Fibroblast of lung (primary cell): ENCODE data around the gene HDAC4. TPM values are rescaled to one million over a fixed set of nuclear protein-coding genes. Genes with fewer than 3 reads are reported as not detected.

Experiments
- DNase-seq, 2 donors: peaks; one replicate each; pipeline versions ENCODE4 v3.0.0 to v3.0.0-alpha.2; 2010; ENCODE audit warnings: low read depth in 2 of 2
- H2AFZ ChIP-seq: 2 replicates; pipeline ENCODE4 v1.5.1; 2012; ENCODE audit warnings: low read length, control low read depth, inconsistent platforms
- H3K27ac ChIP-seq: 2 replicates; pipeline ENCODE4 v1.5.1; 2011; ENCODE audit warnings: low read length, control low read depth; ENCODE audit not compliant: insufficient read depth
- H3K27me3 ChIP-seq: 2 replicates; pipeline ENCODE4 v1.5.1; 2011; ENCODE audit warnings: mild to moderate bottlenecking, low read length; ENCODE audit not compliant: control insufficient read depth, insufficient read depth
- H3K36me3 ChIP-seq: 2 replicates; pipeline ENCODE4 v1.5.1; 2011; ENCODE audit warnings: low read length; ENCODE audit not compliant: control insufficient read depth, insufficient read depth
- H3K4me1 ChIP-seq: 2 replicates; pipeline ENCODE4 v1.5.1; 2011; ENCODE audit warnings: low read length; ENCODE audit not compliant: control insufficient read depth, insufficient read depth; ENCODE audit errors: extremely low read depth
- H3K4me2 ChIP-seq: 2 replicates; pipeline ENCODE4 v1.5.1; 2011; ENCODE audit warnings: low read length, control low read depth; ENCODE audit not compliant: insufficient read depth; ENCODE audit errors: extremely low read depth
- H3K4me3 ChIP-seq, 4 experiments: fragments of 200-600 bp in 1 of 4; sonication (generic) in 1 of 4; replicated peaks in 1 of 4; 2 replicates each; pipeline ENCODE4 v1.5.1; 2011 to 2016; ENCODE audit warnings: low read length in 4 of 4, low read depth in 3 of 4, mild to moderate bottlenecking in 3 of 4, control low read depth in 2 of 4, inconsistent platforms in 1 of 4, mixed read lengths in 1 of 4; ENCODE audit not compliant: insufficient read depth in 1 of 4; ENCODE audit errors: control extremely low read depth in 1 of 4
- H3K79me2 ChIP-seq: 2 replicates; pipeline ENCODE4 v1.5.1; 2012; ENCODE audit warnings: mild to moderate bottlenecking, low read length, inconsistent platforms; ENCODE audit not compliant: control insufficient read depth, insufficient read depth
- H3K9ac ChIP-seq: 2 replicates; pipeline ENCODE4 v1.5.1; 2011; ENCODE audit warnings: mild to moderate bottlenecking, low read length, control low read depth; ENCODE audit not compliant: insufficient read depth
- H3K9me3 ChIP-seq: 2 replicates; pipeline ENCODE4 v1.5.1; 2012; ENCODE audit warnings: low read depth, low read length; ENCODE audit not compliant: control insufficient read depth, insufficient read depth
- H4K20me1 ChIP-seq: 2 replicates; pipeline ENCODE4 v1.5.1; 2011; ENCODE audit warnings: low read length; ENCODE audit not compliant: control insufficient read depth, insufficient read depth; ENCODE audit errors: extremely low read depth
- EZH2 ChIP-seq: IDR thresholded peaks from 2 replicates; pipeline ENCODE4 v1.5.1; 2012; ENCODE audit warnings: low read length, control low read depth, mild to moderate bottlenecking; ENCODE audit errors: missing control alignments
- polyA plus RNA-seq, 2 donors: library from polyadenylated mRNA; depleted of rRNA in 1 of 2; stranded (reverse) in 1 of 2; unstranded in 1 of 2; fragments of >200 nt; gene quantifications; 2 replicates each; pipeline ENCODE4 v1.2.1, GENCODE V29; 2011 to 2012; ENCODE audit warnings: missing spikeins in 1 of 2
- total RNA-seq: library from RNA; depleted of rRNA; stranded (reverse); fragments of >200 nt; gene quantifications from 2 replicates; pipeline ENCODE4 v1.2.1, GENCODE V29; 2014
- TF ChIP-seq, protein P1 (sequence below), 2 donors: IDR thresholded peaks in 1 of 2; conservative IDR thresholded peaks in 1 of 2; 1 replicate in 1 of 2; 2 replicates in 1 of 2; pipeline ENCODE4 v1.5.1; 2011 to 2012; ENCODE audit warnings: low read length in 2 of 2, control low read depth in 1 of 2, inconsistent platforms in 1 of 2, low read depth in 1 of 2, mild to moderate bottlenecking in 1 of 2

Gene HDAC4
- total and polyA plus RNA-seq, 2 donors (not counting 1 experiment from before 2014, with no cell fraction given), result 7.4 to 19.8 TPM

DNA sequence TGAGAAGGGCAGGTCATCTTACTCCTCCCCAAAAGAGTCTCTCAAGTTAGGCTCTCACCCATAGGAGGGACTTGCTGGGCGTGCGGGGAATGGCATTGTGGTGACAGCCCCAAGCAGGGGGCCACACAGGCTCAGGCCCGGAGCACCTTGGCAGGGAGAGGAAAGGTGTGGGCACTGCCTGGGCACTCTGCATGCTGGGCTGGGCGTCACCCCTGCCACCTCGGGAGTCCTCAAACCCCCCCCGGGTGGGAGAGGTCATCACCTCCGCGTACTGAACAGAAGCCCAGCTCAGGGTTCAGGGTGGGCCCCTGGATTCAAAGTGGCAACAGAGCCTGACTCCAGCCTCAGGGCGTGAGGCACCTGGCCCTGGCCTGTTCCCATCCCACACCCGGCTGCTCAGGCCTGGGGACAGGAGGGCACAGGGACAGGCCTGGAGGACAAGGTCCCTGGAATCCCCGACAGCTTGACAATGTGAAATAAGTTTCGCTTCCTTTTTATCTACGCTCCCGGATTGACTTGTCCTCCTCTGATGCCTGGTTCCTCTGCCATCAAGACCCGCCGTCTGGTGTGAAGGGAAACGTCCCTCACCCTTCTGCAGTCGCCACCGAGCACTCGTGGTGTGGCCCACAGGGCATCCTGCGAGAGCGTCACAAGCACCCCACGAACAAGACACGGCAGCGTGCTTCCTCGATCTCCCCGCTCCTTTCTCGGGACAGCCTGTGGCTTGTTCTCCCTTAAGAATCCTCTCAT, 97.8 kb downstream of the HDAC4 start:
- no peaks in the 10 kb centered on the region for H3K27me3 ChIP-seq
- no peak overlapping the region for H3K4me3 ChIP-seq
- H3K36me3 ChIP-seq, result no peaks in the 10 kb centered on the region
- H2AFZ ChIP-seq, result no peak overlapping the region
- H3K79me2 ChIP-seq, result peaks cover 3% of the 10 kb centered on the region
- DNase-seq, result no peak
- no peaks in the 10 kb centered on the region for H4K20me1 ChIP-seq
- no peaks in the 10 kb centered on the region for H3K9me3 ChIP-seq
- peaks cover 2% of the 10 kb centered on the region for H3K4me1 ChIP-seq
- TF ChIP-seq, protein P1, sequence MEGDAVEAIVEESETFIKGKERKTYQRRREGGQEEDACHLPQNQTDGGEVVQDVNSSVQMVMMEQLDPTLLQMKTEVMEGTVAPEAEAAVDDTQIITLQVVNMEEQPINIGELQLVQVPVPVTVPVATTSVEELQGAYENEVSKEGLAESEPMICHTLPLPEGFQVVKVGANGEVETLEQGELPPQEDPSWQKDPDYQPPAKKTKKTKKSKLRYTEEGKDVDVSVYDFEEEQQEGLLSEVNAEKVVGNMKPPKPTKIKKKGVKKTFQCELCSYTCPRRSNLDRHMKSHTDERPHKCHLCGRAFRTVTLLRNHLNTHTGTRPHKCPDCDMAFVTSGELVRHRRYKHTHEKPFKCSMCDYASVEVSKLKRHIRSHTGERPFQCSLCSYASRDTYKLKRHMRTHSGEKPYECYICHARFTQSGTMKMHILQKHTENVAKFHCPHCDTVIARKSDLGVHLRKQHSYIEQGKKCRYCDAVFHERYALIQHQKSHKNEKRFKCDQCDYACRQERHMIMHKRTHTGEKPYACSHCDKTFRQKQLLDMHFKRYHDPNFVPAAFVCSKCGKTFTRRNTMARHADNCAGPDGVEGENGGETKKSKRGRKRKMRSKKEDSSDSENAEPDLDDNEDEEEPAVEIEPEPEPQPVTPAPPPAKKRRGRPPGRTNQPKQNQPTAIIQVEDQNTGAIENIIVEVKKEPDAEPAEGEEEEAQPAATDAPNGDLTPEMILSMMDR (conservative IDR thresholded peaks at IDR 0.05 in 1 of 2, IDR thresholded peaks at IDR 0.05 in 1 of 2; ENCODE audit: low read depth in 1 of 2, low read length in 2 of 2), result no peak
- TF ChIP-seq EZH2, result no peak
- no peak overlapping the region for H3K4me2 ChIP-seq
- no peak overlapping the region for H3K27ac ChIP-seq
- H3K9ac ChIP-seq, result no peak overlapping the region

DNA sequence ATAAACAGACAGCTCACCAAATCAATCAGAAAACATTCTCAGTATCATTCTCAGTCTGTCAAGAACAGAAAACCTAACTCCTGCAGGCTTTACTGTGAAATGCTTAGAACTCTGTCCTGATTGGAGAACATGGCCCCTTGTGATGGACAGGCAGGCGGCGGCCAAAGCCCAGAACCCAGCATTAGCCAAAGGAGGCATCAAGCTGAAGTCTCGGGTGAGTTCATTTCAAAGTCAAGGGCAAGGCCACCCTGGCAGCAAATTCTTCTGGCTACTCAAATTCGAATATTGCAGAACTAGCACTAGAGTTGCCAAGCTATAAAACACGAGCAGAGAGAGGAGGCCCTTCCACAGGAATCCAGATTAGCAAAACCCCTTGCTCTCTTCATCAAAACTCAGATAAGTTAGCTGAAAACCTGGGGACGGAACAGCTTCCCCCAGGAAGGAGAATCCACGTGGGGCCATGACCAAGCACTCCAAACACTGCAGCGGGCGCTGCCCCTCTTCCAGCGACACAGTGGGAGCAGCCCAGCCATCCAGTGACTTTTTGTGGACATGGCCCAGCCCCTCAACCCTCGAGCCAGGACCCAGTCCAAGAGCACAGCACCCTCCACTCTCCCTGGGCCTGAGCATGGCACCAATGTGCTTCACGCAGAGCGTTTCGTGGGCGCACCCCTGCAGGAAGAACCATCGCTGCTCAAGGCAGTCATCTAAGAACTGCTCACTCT, 98.6 kb downstream of the HDAC4 start:
- no peaks in the 10 kb centered on the region for H3K27me3 ChIP-seq
- DNase-seq, result no peak
- no peaks in the 10 kb centered on the region for H4K20me1 ChIP-seq
- TF ChIP-seq EZH2, result no peak
- TF ChIP-seq, protein P1 (conservative IDR thresholded peaks at IDR 0.05 in 1 of 2, IDR thresholded peaks at IDR 0.05 in 1 of 2; ENCODE audit: low read depth in 1 of 2, low read length in 2 of 2), result no peak
- no peaks in the 10 kb centered on the region for H3K36me3 ChIP-seq
- no peaks in the 10 kb centered on the region for H3K79me2 ChIP-seq
- no peaks in the 10 kb centered on the region for H3K4me1 ChIP-seq
- H3K4me2 ChIP-seq, result no peak overlapping the region
- no peak overlapping the region for H3K9ac ChIP-seq
- no peak overlapping the region for H3K27ac ChIP-seq
- H3K4me3 ChIP-seq, result no peak overlapping the region
- no peak overlapping the region for H2AFZ ChIP-seq
- no peaks in the 10 kb centered on the region for H3K9me3 ChIP-seq

DNA sequence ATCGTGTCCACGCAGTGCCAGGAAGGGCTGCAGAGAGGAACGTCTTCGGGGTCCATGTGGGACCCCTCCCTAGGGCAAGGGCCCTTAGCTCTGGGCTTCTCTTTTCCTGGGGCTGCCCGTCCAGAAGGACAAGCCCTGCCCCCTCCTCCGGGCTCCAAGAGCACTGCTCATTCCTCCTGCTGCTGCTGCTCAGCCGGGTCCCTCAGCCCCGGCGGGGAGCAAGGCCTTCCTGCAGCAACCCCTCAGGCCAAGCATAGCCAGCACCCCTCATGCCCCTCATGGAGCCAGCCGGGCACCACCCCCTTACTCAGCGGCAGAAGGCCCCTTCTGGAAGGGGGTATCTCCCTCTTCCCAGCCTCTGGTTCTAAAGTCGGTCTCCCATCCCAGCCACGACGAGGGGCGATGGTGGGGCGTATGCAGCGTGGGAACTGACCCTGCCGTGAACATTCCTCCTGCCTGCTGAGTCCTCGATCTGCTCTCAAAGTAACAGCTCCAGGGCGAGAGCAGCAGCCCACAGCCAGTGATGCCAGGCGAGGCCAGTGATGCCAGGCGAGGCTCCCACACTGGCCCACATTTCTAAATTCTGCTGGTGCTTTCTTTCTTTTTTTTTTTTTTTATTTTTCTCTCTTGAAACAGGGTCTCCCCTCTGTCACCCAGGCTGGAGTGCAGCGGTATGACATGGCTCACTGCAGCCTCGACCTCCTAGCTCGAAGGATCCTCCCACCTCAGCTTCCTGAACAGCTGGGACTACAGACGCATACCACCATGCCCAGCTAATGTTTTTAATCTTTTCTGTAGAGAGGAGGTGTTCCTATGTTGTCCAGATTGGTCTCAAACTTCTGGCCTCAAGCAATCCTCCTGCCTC, 99.7 kb downstream of the HDAC4 start:
- no peak overlapping the region for H3K27ac ChIP-seq
- H4K20me1 ChIP-seq, result no peaks in the 10 kb centered on the region
- H3K4me1 ChIP-seq, result no peaks in the 10 kb centered on the region
- no peaks in the 10 kb centered on the region for H3K36me3 ChIP-seq
- H2AFZ ChIP-seq, result no peak overlapping the region
- H3K27me3 ChIP-seq, result no peaks in the 10 kb centered on the region
- no peak overlapping the region for H3K4me2 ChIP-seq
- no peak for DNase-seq
- no peaks in the 10 kb centered on the region for H3K9me3 ChIP-seq
- no peak for TF ChIP-seq EZH2
- TF ChIP-seq, protein P1 (conservative IDR thresholded peaks at IDR 0.05 in 1 of 2, IDR thresholded peaks at IDR 0.05 in 1 of 2; ENCODE audit: low read depth in 1 of 2, low read length in 2 of 2), result no peak
- no peaks in the 10 kb centered on the region for H3K79me2 ChIP-seq
- H3K4me3 ChIP-seq, result no peak overlapping the region
- no peak overlapping the region for H3K9ac ChIP-seq
